Right renal cortex interstitium (tissue), 3 donors: Measurements from ENCODE around the gene BORCS6. TPM values are rescaled to one million over a fixed set of nuclear protein-coding genes. Genes with fewer than 3 reads are reported as not detected.

Experiments used
- DNase-seq, 3 donors: peaks; one replicate each; pipeline ENCODE4 v3.0.0-alpha.2; 2013; ENCODE audit warnings: low read depth in 3 of 3, low spot score in 2 of 3
- polyA plus RNA-seq, 3 donors: library from polyadenylated mRNA; unstranded; fragments of 120-200 nt; gene quantifications; one replicate each; pipeline ENCODE4 v1.2.1, GENCODE V29; 2013; ENCODE audit not compliant: insufficient read length in 3 of 3

The BORCS6 gene
- polyA plus RNA-seq, 3 donors = 3.0 to 4.3 (median 3.7) TPM

DNA sequence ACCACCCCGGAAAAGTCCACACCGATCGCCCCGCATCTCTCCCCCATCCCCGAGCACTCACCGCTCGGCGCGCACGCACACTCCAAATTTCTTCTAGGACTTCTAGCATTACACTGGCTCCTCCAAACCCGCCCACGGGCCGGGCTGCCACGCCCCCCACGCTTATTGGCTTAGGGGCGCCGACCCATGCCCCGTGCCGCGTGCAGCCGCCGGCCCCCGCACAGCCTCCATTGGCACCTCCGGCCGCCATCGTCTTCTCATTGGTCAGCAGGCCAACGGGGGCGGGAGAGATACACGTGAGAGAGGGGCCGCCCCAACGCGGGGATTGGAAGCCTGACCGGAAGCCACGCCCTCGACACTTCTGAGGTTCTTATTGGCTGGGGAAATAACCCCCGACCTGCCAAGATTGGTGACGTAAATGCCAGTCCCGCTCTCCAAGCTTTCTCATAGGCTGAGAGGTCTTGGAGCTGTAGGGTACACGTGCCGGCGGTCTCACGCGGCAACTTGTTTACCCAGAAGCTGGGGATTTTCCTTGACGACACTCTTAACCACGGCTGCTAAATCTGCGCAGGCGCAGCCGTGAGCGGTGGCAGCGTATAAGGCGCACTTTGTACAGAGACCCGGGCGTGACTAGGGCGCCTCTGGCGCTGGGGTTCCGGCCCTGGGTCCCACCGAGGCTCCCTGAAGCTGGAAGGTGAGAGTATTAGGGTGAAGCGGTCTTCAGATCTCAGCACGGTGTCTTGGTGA is 33.6 kb downstream of the BORCS6 start:
- peak; percentile 99 to 100 (median 100) for DNase-seq

DNA sequence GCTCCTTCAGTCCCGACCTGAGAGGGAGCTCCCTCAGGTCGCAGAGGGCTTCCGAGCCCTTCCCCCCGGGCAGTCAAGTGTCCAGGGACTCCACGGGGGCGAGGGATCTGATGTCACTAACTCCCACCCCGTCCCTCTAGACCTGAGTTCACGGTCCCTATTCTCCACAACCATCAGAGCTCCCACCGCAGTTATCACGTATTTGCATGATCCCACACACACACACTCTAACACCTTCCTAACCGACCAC is 34.1 kb downstream of the BORCS6 start:
- no peak for DNase-seq

DNA sequence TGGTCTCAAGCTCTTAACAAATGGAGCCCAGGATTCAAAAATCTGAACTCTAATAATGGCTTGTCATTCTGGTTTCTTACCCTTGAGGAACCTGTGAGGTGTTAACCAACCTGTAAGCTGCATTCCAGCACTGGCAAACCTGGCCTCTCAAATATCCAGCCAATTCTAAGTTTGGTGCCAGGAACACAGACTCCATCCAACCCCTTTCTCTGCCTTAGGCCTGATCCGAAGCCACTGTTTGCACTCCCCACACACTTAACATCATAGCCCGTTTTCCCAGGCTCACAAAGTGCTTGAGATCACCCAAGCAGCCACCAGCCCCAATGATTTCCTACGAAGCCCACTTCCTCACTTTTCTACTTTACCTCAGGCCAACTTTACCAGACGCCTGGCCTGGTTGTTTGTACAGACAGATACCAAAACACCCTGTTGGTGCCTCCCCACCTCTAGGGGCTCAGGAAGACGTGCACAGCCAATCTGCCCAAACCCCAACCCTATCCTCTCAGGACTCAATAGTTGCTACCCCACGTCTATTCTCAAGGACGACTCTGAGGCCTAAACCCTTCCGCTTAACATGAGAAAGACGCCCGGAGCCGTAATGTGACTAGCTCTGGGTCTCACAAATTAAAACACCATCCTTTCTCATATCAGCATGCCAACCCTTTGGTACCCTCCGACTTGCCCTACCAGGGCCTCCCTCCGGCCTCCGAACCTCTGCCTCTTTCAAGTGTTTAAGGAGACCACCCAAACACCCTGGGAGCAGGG is 34.6 kb downstream of the BORCS6 start:
- no peak for DNase-seq

DNA sequence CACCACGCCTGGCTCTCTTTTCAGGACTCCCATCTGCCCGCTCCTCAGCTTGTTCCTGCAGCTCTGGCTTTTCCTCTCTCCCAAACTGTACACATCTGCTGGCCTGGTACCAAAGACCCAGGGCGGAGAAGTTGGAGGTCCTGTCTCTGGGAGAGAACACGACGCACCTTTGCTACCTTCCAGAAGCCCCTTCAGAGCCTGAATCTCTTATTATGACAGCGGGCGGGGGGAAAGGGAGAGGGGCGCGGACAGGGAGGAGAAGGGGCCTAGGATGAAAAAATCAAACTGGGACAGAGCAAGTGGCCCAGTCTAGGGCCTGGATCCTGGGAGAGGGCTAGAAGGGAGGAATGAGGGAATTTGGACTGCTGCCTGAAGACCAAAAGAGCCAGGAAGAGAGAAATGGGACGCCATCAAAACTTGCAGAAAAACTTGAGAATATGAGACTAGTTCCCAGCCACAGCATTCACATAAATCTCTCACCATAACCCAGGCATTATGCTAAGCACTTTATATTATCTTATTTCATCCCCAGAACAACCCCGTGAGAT is 35.3 kb downstream of the BORCS6 start:
- no peak for DNase-seq

DNA sequence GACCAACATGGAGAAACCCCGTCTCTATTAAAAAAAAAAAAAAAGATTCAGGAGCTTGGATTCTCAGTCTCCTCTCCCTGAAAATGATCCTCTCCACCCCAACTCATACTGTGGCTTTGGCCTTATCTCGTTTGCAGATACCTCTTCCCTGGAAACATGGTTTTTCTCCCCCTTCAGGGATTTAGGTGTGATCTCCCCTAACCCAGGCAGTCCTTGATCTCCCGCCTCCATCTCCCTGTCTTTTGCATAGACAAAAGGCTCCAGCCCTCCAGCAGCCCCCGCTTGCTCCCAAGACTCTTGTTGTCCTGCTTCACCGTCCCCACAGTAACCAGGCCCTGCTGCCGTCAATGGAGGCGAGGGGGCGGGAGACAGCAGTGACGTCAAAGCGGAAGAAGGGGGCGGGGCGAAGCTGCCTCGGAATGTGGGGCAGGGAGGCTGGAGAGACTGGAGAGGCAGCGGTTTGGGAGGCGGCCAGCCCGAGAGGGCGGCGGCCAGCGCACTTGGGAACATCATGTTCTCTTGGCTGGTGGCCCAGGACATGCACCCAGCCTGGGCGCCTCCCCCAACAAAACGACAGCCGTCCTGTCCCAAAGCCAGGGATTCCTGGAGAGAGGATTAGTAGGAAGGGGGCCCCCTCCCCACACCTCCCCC is 35.9 kb downstream of the BORCS6 start:
- peak in 2 of 3 donors; percentile 91 to 94 for DNase-seq

DNA sequence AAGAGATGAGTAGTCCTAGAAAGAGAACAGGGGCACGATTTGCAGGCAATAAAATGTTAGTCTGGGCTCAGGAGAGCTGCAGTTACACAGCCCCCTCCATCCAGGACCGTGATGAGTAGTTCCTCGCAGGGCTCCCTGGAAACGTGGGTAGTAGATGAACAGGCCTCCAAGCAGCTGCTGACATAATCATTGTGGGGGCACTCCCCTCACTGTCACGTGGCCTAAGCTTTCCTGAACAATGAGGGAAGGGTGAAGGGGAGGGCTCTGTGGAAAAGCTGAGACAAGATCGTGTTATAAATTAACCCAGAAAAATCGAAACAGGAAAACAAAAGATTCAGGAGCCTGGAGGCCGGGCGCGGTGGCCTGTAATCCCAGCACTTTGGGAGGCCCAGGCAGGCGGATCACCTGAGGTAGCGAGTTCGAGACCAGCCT is 36.4 kb downstream of the BORCS6 start:
- no peak for DNase-seq

DNA sequence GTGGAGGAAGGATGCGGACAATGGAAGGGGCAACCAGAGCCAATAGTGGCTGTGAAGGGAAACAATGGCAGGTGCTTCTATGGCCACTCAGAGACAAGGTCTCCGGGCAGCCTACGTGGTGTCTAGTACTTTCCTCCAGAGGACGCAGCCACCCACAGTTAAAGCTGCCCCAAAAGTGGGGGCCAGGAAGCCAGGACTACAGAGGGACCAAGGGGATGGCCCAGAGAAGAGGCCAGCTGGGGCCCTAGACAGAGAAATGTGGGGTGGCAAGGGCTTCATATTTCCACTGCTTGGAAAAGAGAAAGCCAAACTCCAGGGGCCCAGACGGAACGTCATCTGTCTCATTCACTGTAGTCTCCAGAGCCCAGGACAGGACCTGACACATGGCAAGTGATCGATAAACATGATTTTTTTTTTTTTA is 36.9 kb downstream of the BORCS6 start:
- DNase-seq = no peak

DNA sequence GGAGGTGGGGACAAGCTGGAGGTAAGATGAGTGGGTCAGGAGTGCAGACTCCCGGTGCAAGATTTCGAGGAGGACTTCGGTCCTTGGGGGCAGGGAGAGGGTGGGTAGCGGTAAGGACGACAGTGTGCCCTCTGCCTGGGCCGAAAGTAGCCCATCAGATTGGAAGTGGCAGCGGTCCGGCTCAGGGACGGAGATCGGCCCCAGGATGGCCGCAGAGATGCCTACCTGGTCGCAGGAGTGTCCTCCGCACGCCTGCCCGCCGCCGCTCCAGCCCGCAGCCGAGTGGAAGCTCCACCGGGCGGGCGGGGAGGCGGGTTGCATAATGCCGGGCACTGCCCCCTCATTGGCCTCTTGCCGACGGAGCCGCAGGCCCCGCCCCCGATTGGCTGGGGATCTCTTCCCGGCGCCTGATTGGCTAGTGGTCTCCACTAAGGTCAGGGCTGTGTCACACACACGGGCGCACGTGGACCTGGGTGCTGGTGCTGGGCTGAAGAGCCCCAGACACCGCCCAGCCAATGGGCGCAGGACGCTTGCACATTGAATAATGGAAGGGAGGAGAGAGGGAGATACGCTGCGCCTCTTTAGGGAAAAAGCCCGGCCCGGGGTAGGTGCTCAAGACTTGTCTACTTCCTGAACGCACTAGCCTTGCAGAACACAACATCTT is 37.7 kb downstream of the BORCS6 start, which contains the start of gene PER1:
Gene PER1 (minus strand): TSS at position 293 of the 664 bp plus-strand sequence. CDS start 1,698 bp downstream, outside the sequence.
- DNase-seq = no peak

DNA sequence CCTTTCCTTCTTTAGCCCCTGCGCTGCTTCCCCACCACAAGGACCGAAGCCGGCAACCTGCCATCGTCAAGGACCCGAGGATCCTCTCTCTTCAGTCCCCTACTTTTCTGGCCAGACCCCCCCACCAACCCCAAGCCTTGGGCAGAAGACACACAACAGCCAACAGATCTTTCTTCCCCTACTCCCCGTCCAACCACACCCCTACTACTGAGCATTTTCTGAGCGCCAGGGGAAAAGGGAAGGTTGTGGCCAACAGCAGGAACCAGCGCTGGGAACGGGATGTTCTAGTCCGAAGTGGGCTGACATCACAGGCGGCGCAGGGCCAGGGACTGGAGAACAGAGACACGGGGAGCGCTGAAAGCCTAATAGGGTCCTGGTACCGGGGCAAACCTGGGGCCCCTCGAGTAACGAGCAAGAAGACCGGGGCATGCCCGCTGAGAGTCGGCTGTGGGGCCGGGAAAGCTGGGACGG is 38.3 kb downstream of the BORCS6 start:
- no peak for DNase-seq

DNA sequence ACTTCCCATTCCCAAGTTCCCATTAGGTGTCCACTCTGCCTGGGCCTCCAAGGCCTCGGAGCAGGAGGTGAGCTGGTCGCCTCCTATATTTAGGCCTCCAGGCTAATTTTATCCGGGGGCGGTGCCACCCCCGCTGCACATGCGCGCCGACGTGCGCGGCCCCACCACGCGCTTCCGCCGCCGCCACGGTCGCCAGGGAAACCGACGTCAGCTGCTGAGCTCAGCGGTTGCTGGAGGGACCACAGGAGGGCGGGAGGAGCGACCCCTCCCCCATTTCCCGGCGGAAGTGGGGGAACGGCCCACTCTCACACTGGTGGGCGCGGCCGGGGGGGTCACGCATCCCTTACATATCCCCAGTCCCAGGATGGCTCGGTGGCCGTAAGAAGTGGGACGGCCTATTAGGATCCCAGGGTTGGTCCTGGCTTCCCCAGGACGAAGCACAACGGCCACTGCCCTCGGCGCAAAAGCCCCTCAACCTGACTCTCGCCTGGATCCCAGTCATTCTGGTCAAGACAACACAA is 38.8 kb downstream of the BORCS6 start:
- peak in 1 of 3 donors; percentile 78 for DNase-seq

DNA sequence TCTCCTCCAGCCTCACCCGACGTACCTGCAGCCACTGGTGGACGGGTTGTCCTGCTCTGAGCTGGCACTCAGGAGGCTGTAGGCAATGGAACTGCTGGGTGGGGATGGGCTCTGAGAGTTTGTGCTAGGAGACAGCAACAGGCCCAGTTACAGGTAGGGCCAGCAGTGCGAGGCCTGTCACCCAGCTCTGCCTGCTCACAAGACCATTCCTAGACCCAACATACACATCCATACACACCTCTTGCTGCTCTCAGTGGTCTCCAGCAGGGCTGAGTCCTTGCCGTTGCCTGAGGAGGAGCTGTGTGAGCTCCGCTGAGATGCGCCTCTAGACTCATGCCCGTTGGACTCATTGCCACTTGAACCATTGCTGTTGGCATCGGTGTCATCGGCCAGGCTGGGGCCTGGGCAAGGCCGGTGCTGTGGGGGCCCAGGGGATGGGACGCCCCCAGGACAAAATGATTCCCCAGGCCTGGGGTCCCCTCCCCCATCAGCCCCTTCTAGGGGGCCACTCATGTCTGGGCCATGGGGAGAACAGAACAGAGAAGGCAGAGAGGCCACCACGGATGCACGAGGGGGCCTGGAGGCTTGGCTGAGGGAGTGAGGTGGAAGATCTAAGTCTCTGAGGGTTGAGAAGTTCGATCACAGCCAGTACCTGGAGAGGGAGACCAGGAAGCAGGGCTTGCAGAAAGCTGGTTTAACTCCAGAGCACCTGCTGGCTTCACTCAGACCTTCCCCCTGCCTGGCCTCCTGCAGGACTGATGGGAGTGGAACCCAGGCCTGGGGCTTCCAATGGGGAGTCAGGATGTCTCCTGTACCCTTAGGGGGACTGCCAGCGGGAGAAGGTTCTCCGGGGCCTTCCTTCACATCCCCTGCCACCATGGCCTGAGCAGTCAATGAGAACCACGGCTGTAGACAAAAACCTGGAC is 39.5 kb downstream of the BORCS6 start:
- DNase-seq = no peak

DNA sequence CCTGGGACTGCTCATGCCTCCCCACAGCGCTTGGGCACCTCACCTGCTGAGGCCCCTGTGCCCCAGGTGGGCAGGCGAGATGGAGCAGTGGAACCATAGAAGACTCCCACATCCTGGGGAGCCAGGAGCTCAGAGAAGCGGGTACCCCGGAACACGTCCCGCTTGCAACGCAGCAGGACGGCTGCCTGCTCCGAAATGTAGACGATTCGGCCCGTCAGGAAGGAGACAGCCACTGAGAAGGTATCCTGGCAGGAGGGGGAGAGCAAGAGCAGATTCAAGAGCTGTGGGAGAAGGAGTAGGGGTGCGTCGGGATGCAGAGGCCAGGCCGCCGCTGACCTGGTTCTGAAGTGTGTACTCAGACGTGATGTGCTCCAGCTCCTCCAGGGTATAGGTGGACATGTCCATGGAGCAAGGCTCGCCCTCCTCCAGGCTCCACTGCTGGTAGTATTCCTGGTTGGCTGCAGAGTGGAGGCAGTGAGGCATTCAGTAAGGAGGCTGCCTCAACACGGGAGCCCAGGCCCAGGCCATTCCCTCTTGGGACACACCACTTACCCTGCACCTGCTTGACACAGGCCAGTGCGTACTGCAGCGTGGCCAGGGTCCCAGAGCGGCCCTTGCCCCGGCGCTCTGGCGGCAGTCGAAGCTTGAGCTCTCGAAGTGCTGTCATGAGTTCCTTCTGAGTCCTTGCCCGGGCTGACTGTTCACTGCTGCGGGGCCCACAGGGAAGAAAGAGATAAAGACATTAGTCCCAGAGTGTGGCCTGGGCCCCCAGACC is 40.4 kb downstream of the BORCS6 start:
- no peak for DNase-seq

DNA sequence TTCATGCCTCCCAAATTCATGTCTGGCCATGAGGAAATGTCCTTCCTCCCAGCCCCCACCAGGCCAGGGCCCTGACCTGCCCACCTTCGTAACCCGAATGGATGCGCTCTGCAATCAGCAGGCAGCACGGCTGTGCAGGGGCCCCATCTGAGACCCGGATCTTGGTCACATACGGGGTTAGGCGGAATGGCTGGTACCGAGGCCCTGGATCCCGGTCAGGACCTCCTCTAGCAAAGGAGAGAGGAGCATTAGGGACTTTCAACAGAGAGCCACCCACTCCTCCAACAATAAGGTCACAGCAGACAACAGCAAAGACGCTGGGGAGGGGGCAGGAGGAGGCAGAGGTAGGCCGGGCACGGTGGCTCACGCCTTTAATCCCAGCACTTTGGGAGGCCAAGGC is 41.4 kb downstream of the BORCS6 start:
- DNase-seq = no peak

DNA sequence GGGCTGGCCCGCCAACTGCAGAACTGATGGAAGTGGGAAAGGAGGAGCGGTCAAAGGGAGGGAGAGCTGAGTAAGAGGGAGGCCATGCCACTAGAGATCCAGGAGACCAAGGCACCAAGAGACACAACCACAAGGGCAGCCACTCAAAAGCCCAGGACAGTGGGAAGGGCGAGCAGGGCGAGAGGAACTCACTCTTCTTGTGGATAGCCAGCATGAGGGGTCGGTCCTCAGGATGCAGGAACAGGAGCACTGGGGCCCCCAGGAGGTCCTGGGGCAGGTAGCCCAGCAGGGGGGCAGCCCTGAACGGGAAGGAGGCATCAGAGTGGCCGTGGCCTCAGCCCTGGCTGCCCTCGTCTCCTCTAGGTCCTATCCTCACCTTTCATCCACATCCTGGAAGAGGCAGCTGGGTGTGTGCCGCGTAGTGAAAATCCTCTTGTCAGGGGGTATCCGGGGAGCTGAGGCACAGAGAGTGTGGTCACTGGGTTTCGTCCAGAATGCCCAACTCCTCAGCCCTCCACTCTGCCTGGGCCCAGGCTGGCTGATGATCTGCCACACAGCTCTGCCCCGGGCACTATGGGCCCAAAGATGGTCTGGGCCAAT is 42.1 kb downstream of the BORCS6 start:
- DNase-seq = no peak

DNA sequence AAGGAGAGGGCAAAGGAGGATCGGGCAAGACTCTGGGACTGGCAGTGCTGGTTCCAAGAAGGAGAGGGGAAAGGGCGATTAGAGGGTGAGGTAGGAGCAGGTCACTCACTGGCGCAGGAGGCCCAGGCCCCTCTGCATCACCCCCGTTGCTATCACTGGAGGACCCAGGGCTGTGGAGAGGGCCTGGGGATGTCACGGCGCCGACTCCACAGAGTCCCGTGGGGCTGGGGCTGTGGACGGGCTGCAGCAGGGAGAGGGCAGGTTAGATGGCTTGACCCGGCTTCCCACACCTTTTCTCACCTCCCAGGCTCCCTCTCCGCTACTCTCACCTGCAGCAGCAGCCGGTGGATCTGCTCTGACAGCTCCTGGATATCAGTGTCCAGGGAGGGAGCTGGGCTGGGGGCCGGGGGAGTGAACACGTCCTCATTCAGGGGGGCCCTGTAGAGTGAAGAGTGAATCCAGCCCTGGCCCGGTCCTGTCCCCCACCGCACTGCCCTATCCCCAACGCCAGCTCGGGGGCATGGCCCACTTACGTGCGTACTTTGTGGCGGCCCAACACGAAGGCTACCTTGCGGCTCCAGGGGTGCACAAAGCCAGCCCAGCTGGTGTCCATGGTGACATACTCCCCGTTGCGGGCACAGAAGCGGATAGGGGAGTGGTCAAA is 42.7 kb downstream of the BORCS6 start:
- DNase-seq = no peak

DNA sequence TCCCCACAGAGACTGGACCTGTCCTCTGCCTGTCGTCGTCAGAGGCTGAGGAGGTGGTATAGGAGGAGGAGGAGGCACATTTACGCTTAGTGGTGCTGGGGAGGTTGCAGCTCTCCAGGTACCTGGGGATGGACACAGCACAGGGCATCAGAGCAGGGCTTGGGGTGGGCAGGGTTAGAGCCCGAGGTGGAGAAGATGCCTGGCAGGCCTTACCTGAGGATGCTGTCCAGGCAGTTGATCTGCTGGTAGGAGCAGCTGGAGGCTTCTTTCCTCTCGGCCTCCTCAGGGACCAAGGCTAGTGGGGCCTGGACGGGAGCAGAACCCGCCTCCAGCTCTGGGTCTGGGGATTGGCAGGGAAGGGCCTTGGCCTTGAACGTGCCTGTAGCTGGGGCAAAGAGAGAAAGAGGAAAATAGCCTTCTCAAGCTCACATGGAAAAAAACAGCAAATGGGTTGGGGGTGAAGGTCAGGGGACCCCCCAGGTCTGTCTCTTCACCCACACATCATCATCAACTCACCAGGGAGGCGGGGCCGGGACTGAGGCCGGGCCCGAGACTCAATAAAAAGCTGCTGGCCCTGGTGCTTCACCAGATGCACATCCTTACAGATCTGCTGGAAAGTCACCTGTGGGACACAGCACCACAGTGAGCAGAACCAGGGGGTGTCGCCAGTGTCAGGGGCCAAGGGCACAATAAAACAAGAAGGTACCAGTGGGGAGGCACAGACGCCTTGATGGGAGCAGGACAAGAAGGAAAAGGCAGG is 43.4 kb downstream of the BORCS6 start:
- DNase-seq = no peak

DNA sequence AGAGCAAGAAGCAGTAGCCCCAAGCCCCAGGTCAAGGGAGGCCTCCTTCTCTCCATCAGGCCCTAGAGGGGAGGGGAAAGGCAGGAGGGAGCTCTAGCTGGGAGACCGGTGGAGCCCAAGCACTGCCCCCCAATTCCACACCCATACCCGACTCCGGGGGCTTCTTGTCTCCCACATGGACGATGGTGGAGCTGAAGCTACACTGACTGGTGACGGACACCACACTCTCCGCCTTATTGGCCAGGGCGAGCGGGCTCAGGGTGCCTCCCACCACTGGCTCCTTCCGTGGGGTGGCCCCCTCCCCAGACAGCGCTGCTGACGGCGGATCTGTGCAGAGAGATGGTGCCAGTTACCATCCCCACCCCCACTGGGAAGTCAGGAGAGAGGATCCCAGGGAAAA is 44.2 kb downstream of the BORCS6 start:
- DNase-seq = no peak
